HG03378 (cell line): ENCODE measurements around the gene KRTAP10-4.

Source experiments
- ATAC-seq: cut with Tn5 transposase; IDR thresholded peaks from one replicate; pipeline ENCODE4 v1.9.1; 2021; ENCODE audit warnings: mild to moderate bottlenecking, moderate library complexity; ENCODE audit not compliant: unreplicated experiment

Gene KRTAP10-4

GRCh38 chr21:44615466-44615865 is 41.9 kb downstream of the KRTAP10-4 start:
- no peak for ATAC-seq

- ATAC-seq, result no peak
These were observed 42.5 kb downstream of the KRTAP10-4 start for GRCh38 chr21:44615911-44616590.

- no peak for ATAC-seq
These were observed 43.0 kb downstream of the KRTAP10-4 start for GRCh38 chr21:44616591-44616926.

GRCh38 chr21:44617071-44617501 is 43.6 kb downstream of the KRTAP10-4 start:
- ATAC-seq, result no peak

- ATAC-seq, result no peak
These were observed 45.0 kb downstream of the KRTAP10-4 start for GRCh38 chr21:44618504-44618903.

GRCh38 chr21:44618909-44619308 is 45.4 kb downstream of the KRTAP10-4 start:
- ATAC-seq, result no peak

- no peak for ATAC-seq
These were observed 46.4 kb downstream of the KRTAP10-4 start for GRCh38 chr21:44619886-44620285.

GRCh38 chr21:44623575-44623974 is 50.0 kb downstream of the KRTAP10-4 start:
- ATAC-seq, result no peak
